ENCODE measurements around the gene OLIG1. TPM values are rescaled to one million over a fixed set of nuclear protein-coding genes. Genes with fewer than 3 reads are reported as not detected.

The OLIG1 gene
- total RNA-seq, 4 donors from 2014 or later, result not detected

GRCh38 chr21:33096426-33096825, 26.5 kb downstream of the OLIG1 start:
- Histone ChIP-seq H3K4me1 (no peaks in the 10 kb centered on the region), H3K27ac (replicated peaks in 1 of 4) (no peak overlapping the region), H3K4me3 (no peak overlapping the region), H3K27me3 (peaks cover 0 to 19% (median 0%) of the 10 kb centered on the region in 4 donors), H3K9me3 (no peaks in the 10 kb centered on the region), H3K36me3 (no peaks in the 10 kb centered on the region)
- 27% methylated on average over 5 of the region's 5 CpGs for WGBS
- no peak for TF ChIP-seq POLR2AphosphoS5 (IDR thresholded peaks at IDR 0.05)
- no peak for TF ChIP-seq EP300 (IDR thresholded peaks at IDR 0.05)
- no peak for TF ChIP-seq POLR2A (IDR thresholded peaks at IDR 0.05; ENCODE audit: low read depth)
- no peak for TF ChIP-seq CTCF (IDR thresholded peaks at IDR 0.05)
- DNase-seq (ENCODE audit: extremely low spot score), result no peak
- intact Hi-C loops (cut with DNase I), result no loop called here

- intact Hi-C loops (cut with DNase I), result no loop called here
- H3K27me3 ChIP-seq, result peaks cover 0 to 35% (median 5%) of the 10 kb centered on the region in 4 donors
- no peak for TF ChIP-seq CTCF (IDR thresholded peaks at IDR 0.05)
- TF ChIP-seq POLR2AphosphoS5 (IDR thresholded peaks at IDR 0.05), result no peak
- TF ChIP-seq POLR2A (IDR thresholded peaks at IDR 0.05; ENCODE audit: low read depth), result no peak
- H3K9me3 ChIP-seq, result no peaks in the 10 kb centered on the region
- H3K4me3 ChIP-seq, result no peak overlapping the region
- 75% methylated on average over 7 of the region's 7 CpGs for WGBS
- DNase-seq (ENCODE audit: extremely low spot score), result no peak
- no peaks in the 10 kb centered on the region for H3K36me3 ChIP-seq
- no peak overlapping the region for H3K27ac ChIP-seq (replicated peaks in 1 of 4)
- no peaks in the 10 kb centered on the region for H3K4me1 ChIP-seq
These were observed 29.2 kb downstream of the OLIG1 start for GRCh38 chr21:33099131-33099530.

DNA sequence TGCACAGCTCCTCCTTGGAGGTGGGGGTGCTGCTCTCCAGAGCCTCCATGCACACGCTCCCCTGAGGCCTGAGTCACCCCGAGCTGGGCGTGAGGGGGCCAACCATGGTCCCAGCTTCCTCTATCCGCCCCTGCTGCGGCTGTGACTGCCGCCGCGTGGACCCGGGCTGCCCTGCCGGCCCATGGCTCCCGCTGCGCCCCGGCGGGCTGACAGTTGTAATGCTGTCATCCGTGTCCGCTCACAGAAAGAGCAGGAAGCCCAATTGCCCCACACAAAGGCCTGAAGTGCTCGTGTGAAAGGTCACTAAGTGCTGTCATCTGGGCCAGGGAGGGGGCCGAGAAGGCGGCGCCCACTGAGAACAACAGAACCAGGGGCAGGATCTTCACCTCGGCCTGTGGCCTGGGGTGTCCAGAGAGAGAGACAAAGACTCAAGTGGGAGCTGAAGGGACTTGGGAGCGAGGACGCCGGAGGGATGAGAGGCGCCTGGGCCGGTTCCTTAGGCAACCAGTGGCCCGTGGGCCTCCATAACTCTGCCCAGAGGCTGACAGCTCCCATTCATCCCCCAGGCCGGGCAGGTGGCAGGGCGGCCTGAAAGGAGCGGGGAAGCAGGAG, 31.5 kb downstream of the OLIG1 start:
- no peak for TF ChIP-seq CTCF (IDR thresholded peaks at IDR 0.05)
- no peak for TF ChIP-seq POLR2A (IDR thresholded peaks at IDR 0.05; ENCODE audit: low read depth)
- TF ChIP-seq EP300 (IDR thresholded peaks at IDR 0.05), result no peak
- TF ChIP-seq POLR2AphosphoS5 (IDR thresholded peaks at IDR 0.05), result no peak
- no peak overlapping the region for H3K27ac ChIP-seq (replicated peaks in 1 of 4)
- intact Hi-C loops (cut with DNase I), result no loop called here
- H3K36me3 ChIP-seq, result no peaks in the 10 kb centered on the region
- H3K27me3 ChIP-seq, result peaks cover 0 to 51% (median 5%) of the 10 kb centered on the region in 4 donors
- WGBS, result 65% methylated on average over 16 of the region's 30 CpGs
- no peak overlapping the region for H3K4me3 ChIP-seq
- H3K4me1 ChIP-seq, result no peaks in the 10 kb centered on the region
- no peaks in the 10 kb centered on the region for H3K9me3 ChIP-seq
- no peak for DNase-seq (ENCODE audit: extremely low spot score)

- DNase-seq (ENCODE audit: extremely low spot score), result no peak
- intact Hi-C loops (cut with DNase I), result no loop called here
- Histone ChIP-seq H3K4me1 (peaks cover 0 to 9% (median 8%) of the 10 kb centered on the region in 4 donors), H3K4me3 (no peak overlapping the region), H3K9me3 (no peaks in the 10 kb centered on the region), H3K36me3 (no peaks in the 10 kb centered on the region), H3K27me3 (peaks cover 0 to 70% (median 9%) of the 10 kb centered on the region in 4 donors), H3K27ac (replicated peaks in 1 of 4) (no peak overlapping the region)
- TF ChIP-seq EP300 (IDR thresholded peaks at IDR 0.05) (no peak), CTCF (IDR thresholded peaks at IDR 0.05) (no peak), POLR2A (IDR thresholded peaks at IDR 0.05; ENCODE audit: low read depth) (no peak), POLR2AphosphoS5 (IDR thresholded peaks at IDR 0.05) (no peak)
- 40% methylated on average over 2 of the region's 2 CpGs for WGBS
These were observed 35.1 kb downstream of the OLIG1 start for GRCh38 chr21:33105088-33105487.

DNA sequence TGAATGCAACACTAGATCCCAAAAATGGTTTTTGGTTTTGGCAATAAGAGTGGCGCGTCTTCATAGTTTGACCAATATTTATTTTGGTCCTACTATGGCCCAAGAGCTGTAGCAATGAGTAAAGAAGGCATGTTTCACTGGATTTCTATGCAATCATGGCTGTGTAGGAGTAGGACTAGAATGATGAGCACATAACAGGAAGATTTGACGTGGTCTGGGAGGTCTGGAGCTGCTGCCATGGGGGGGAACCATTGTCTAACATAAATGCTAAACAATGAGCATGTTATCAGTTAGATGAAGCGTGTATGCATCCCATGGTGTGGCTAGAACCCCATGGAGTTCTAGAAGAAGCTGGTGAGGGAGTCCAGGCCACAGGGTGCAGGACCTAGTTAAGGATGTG, 38.3 kb downstream of the OLIG1 start:
- Histone ChIP-seq H3K4me1 (peaks cover 0 to 9% (median 8%) of the 10 kb centered on the region in 4 donors), H3K9me3 (no peaks in the 10 kb centered on the region), H3K4me3 (no peak overlapping the region), H3K27ac (replicated peaks in 1 of 4) (no peak overlapping the region), H3K36me3 (no peaks in the 10 kb centered on the region), H3K27me3 (peaks cover 0 to 73% (median 17%) of the 10 kb centered on the region in 4 donors)
- TF ChIP-seq POLR2A (IDR thresholded peaks at IDR 0.05; ENCODE audit: low read depth), result no peak
- no peak for TF ChIP-seq POLR2AphosphoS5 (IDR thresholded peaks at IDR 0.05)
- TF ChIP-seq EP300 (IDR thresholded peaks at IDR 0.05), result no peak
- no peak for TF ChIP-seq CTCF (IDR thresholded peaks at IDR 0.05)
- 84% methylated on average over 4 of the region's 4 CpGs for WGBS
- intact Hi-C loops (cut with DNase I), result no loop called here
- DNase-seq (ENCODE audit: extremely low spot score), result no peak
